Thyroid gland (tissue), 4 donors: ENCODE measurements around the gene NUMBL.

ENCODE experiments used
- CTCF ChIP-seq, 6 experiments: fragments of 200-600 bp in 3 of 6; fragments of 450-650 bp in 3 of 6; sonication (generic) in 3 of 6; IDR thresholded peaks; one replicate each; pipeline ENCODE4 v1.5.1; 2016 to 2019; ENCODE audit warnings: antibody characterized with exemption in 6 of 6, mild to moderate bottlenecking in 2 of 6, inconsistent platforms in 1 of 6, moderate library complexity in 1 of 6
- POLR2A ChIP-seq, 2 donors: fragments of 450-650 bp; IDR thresholded peaks; one replicate each; pipeline ENCODE4 v1.6.1; 2017; ENCODE audit warnings: antibody characterized with exemption in 2 of 2, mild to moderate bottlenecking in 2 of 2, moderate library complexity in 1 of 2

- TF ChIP-seq CTCF (IDR thresholded peaks at IDR 0.05) (peak; percentile 90 to 99 (median 98)), POLR2A (IDR thresholded peaks at IDR 0.05) (peak in 1 of 2 donors; percentile 18)
Measured at GRCh38 chr19:40662925-40663694, 27.3 kb downstream of the NUMBL start.
